ENCODE data around the gene PLVAP.

PLVAP gene

DNA sequence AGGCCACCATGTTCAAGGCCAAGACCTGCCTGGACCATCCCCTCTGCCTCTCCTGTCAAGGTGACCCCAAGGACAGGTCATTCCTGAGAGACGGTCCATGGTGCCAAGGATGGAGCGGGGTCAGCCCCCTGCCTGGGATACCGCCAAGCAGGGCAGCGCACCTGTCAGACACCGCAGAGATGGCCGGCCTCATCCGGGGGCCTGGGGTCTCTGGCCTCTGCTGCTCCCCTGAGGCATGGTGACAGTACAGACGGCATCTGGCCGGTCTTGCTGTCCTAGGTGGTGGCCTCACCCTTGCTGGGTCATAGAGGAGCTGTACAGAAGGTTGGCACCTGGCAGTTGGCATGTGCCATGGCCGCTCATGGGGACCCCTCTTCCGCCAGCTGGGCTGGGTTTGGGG is 56.7 kb downstream of the PLVAP start:
- DNase-seq: no peak

DNA sequence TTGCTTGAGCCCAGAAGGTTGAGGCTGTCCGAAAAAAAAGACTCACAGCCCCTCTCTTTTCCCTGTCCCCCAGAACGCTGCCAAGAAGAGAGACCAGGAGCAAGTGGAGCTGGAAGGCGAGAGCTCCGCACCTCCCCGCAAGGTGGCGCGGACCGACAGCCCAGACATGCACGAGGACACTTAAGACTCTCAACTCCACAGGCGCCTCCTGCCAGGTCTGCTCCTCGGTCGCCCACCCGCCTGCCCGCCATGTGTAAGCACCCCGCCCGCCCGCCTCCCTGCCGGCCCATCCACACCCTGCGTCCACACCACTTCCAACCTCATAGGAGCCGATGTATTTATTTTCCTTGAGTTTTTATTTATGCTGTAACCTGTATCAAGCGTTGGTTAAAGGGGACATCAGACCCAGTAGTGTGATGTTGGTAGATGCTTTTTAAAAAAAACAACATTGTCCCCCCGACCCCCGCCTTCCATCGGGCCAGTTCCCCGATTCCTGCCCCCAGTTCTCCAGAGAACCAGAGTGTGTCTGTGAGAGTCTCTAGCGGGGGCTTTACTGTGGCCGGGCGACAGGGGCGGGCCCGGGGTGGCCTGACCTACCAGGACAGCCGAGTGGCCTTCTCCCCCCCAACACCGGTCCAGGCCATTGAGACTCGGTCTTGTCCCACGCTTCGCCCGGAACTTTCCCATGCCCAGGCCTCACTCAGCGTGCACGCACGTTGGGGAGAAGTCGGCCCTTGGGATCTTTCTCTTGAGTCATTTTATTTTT is 57.5 kb downstream of the PLVAP start:
- DNase-seq: no peak

DNA sequence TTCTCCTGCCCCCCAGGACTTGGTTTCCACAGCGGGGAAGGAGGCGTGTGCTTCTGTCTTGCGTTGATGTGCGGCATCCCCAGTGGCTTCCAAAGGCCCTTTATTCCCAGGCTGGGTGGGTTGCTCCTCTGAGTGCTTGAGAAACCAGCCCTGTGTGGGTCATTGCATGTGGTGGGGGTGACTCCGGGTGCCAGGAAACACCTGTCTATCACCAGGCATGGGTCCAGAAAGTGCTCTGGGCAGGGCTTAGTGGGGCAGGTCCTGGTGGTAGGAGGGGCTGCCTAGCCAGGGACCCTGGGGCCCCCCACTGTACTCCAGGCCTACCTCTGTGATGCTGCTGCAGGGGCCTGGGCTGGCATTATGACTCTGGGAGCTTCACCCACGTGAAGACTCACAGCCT is 58.2 kb downstream of the PLVAP start:
- DNase-seq: no peak

DNA sequence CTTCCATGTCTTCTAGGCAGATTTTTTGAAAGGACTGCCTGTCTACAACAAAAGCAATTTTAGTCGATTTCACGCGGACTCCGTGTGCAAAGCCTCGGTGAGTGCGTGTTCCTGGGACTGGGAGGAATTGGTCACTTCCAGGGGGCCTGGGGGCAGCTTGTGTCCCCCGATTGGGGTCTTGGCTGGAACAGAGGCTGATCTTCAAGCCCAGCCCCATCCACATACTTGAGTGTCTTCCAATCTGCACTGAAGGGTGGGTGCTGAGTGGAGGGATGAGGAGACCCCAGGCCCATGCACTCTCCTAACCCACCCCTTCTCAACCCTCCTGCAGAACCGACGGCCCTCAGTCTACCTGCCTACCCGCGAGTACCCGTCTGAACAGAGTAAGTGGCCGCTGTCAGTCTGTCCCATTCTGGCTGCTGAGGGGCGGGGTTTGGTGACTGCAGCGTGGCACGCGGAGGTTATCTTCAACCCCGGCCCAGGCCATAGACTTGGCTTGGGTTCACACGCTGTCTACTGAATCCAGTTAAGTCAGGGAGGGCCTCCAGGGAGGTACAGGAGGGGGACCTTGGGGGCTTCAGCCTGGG is 63.0 kb downstream of the PLVAP start:
- DNase-seq: no peak

DNA sequence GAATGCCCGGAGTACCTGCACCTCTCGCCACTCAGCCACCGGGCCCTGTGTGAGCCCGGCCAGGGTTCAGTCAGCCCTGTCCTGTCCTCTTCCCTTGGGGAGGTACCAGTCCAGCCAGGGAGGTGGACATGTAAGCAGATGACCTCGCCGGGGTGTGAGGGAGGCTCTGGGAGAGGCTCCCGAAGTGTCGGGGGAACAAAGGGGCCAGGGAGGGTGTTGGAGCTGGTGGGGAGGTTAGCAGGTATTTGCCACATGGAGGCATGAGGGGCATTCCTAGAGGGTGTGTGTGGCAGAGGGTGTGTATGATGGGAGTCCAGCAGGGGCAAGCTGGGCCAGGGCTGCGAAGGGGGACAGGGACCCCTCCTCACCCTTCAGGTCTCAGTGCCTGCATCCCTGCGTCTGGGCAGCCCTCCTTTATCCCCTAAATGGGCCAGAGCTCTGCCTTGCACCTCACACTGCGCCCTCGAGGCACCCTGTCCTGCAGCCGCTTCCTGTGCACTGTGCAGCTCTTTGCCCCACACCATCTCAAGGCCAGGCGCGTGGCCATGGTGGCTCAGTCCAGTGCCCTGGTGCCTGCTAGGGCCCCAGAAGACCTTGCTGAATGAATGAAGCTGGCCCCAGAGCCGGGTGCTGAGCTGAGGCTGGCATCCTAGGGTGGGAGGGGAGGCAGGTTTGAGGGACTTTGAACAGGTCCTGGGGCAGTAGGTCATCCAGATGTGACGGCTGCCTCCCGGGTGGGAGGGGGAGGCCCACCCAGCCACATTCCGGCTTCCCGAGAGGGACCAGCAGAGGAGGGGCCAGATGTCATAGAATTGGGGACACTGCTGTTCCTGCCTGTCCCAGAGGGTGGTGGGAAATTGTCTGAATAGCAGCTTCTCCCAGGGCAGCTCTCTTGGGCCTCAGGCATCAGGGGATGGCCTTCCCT is 64.7 kb downstream of the PLVAP start:
- DNase-seq: no peak

DNA sequence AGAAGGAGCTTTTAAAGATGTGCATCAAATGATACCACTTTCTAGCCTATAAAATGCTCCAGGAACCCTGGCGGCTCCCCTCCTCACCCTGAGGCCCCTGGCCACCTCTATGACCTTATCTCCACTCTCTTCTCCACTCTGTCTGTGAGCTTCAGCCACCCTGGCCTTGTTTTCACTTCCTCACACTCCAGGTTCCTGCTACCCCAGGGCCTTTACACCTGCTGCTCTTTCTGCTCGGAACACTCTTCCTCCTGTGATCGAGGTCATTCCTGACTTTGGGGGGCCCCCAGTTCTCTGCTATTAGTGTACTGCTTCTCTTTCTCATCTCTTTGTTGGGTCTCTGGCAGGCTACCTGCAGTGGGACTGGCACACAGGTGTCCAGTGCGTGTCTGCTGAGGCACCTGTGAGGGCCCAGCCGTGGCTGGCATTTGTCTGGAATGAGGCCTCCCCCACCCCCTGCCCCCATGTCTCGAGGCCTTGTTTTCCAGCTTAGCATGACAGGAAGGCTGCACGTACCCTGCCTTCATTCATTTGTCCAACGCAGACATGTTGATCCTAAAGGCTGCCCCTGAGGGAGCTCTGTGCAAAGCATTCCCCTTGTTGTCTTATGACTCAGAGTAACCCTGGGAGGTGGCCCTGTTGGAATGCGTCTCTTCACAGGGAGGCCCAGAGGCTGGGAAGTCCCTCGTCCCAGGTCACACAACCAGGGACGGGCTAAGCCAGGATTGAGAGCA is 65.5 kb downstream of the PLVAP start:
- no peak for DNase-seq

DNA sequence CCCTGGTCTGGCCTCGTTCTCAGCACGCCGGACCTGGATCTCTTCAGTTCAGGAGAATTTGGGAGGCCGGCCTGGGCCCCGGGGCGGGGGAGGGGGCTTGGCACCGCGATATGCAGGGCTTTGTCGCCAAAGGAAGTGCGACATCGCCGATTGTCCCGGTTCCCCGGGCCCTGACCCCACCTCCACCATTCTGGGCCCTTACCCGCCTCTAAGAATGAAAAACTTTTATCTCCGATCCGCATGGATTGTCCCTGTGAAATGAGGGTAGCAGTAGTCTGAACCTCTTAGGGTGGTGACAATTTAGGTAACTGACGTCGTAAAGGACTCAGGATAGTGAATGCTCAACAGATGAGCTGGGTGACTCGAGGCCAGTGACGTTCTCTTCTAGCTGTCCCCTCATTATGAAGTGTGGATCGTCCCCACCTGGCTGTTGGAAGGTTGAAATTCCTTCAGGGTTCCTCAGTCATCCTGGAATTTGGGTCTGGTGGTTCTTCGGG is 67.1 kb downstream of the PLVAP start:
- no peak for DNase-seq

DNA sequence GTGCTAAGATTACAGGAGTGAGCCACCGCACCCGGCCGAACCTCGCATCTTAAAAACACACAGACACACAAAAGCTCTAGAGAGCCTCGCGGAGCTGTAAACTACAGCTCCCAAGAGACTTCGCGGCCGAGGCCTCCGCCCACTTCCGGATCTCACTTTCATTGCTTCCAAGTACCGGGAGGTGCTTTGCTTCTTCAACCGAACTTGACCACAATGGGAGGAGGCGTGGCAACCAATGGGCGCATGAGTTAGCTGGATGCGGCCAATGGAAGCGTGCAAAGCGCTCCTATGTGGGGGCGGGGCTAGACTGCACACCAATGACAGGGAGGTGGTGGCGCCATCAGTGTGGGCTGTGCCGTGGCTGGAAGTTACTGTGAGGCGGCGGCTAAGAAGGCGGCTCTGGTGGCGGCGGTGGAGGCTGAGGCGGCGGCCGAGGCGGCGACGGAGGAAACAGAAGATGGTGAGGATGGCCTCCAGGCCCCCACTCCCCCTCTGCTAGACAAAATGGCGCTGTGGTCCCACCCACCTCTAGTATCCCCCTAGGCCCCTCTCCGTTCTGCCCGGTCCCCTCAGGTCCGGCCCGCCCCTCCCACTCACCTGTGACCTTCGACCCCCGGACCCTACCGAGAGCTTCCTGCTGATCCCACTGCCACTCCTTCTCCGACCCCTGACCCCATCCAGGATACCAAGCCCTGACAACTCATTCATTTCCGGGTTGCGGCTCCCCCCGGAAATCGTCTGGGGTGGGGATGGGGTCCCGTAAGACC is 67.8 kb downstream of the PLVAP start, which contains the start of gene DDA1:
DDA1 (plus strand) TSS at position 366 of the 767 bp plus-strand sequence; CDS start at position 458, 92 bp downstream.
- DNase-seq: peak; percentile 100

DNA sequence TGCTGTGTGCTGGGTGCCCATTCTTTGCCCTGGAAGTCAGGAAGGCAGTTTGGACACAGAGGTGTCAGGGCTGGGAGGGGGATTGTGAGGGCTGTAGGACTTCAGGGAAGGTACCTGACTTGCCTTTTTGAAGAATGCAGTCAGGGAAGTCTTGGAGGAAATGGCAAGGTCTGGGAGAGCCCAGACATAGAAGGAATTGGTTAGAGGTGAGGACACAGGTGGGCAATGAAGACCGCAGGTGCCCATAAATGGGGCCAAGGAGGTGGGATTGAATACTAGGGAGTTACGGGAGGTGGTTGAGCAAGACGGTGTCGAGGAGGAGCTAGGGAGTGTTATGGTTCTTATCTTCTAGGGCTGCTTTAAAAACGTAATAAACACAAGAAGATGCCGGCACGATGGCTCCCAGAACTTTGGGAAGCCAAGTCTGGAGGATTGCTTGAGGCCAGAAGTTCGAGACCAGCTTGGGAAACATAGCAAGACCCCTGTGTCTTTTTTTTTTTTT is 69.2 kb downstream of the PLVAP start:
- DNase-seq: no peak

DNA sequence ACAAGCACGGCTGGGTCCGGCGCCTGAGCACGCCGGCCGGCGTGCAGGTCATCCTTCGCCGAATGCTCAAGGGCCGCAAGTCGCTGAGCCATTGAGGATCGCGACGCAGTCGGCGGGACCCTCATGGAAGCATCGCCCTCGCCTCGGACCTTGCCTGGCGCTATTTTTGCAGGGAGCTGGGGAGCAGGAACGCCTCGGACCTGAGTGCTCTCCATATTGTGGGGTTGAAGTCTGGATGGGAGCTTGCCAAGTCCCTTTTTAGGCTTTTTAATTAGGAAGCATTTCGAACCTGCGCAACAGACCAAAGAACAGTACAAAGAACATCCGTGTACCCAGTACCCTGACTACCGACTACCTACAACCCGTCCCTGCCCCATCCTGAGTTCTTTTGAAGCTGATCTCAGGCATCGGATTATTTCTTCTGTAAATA is 70.8 kb downstream of the PLVAP start:
- DNase-seq: no peak

DNA sequence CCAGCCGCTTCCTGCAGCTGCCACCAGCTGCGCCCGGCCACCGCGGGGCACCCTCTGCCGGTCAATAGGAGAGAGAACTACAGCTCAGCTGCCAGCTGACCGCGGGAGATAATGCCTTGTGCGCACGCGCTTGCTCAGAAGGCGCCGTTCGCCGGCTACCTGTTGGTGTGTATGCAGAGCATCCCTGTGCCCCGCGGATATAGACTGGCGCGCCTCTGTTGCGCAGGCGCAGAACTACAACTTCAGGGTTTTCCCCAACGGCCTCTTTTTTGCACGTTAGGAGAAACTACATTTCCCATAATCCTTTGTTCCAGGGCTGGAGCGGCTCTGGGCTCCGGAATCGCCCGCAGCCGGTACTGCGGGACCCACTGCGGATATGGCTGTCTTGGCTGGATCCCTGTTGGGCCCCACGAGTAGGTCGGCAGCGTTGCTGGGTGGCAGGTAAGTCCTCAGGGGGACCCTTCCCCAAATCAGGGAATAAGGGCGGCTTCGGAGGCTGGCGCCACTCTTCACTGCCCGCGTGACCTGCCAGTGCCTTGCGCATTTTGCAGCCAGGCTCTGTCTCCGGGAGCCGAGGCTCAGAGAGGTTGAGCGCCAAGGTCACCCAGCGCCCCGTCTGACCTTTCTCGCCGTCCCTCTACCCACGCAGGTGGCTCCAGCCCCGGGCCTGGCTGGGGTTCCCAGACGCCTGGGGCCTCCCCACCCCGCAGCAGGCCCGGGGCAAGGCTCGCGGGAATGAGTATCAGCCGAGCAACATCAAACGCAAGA is 71.4 kb downstream of the PLVAP start, which contains the start of gene MRPL34:
MRPL34 (plus strand) TSS at position 356 of the 768 bp plus-strand sequence; CDS start at position 377, 21 bp downstream.
- peak; percentile 97 for DNase-seq

DNA sequence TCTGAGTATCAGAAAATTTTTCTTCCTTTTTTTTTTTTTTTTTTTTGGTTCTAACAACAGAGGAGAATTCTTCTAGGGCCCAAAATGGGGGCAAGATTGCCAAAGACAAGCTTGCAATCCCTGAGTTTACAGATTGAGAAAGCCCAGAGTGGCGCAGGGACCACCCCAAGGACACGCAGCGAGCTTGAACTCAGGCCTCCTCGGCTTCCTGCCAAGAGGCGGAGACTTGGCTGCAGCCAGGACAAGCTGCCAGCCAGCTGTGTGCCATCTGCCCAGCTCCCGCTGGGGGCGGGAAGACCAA is 72.0 kb downstream of the PLVAP start:
- no peak for DNase-seq

DNA sequence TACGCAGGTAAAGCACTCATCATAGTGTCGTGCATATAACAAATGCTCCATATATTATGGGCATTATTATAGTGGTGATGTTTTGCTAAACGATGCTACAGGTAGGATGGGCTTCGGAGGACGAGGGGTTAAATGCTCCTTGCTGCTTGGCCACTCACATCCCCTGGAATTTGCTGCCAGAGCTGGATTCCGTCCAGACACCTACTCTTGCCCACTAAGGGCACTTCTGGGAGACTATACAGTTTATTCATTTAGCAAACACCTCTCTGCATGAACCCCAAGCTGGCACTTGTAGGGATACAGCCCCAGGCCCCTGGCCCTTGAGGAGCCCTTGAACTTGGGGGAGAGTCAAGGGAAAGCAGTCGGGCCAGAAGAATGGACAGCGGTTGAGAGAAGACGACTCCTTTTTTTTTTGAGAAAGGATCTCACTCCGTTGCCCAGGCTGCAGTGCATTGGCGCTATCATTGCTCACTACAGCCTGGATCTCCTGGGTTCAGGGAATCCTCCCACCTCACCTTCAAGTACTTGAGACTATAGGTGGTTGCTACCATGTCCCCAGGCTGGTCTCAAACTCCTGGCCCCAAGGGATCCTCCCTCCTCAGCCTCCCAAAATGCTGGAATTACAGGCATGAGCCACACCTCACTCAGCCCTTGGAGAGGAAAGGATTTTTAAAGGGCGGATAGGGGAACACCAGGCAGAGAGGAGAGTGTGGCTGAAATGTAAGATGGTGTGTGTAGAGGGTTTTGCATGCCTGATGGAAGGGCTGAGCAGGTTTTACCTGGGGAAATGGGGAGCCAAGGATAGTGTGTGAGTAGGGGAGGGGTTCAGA is 72.5 kb downstream of the PLVAP start:
- no peak for DNase-seq

DNA sequence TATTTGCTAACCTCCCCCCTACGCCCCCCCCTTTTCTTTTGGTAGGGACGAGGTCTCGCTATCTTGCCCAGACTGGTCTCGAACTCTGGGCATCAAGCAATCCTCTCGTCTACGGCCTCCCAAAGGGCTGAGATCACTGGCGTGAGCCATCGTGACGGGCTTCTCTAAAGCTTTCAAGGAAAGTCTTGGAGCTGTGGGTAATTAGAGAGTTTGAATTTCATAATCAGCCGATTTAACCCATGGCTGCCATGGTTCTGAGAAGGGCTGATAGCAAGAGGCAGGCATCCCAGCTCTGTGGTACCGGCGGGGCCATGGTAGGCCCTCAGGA is 73.2 kb downstream of the PLVAP start:
- no peak for DNase-seq

DNA sequence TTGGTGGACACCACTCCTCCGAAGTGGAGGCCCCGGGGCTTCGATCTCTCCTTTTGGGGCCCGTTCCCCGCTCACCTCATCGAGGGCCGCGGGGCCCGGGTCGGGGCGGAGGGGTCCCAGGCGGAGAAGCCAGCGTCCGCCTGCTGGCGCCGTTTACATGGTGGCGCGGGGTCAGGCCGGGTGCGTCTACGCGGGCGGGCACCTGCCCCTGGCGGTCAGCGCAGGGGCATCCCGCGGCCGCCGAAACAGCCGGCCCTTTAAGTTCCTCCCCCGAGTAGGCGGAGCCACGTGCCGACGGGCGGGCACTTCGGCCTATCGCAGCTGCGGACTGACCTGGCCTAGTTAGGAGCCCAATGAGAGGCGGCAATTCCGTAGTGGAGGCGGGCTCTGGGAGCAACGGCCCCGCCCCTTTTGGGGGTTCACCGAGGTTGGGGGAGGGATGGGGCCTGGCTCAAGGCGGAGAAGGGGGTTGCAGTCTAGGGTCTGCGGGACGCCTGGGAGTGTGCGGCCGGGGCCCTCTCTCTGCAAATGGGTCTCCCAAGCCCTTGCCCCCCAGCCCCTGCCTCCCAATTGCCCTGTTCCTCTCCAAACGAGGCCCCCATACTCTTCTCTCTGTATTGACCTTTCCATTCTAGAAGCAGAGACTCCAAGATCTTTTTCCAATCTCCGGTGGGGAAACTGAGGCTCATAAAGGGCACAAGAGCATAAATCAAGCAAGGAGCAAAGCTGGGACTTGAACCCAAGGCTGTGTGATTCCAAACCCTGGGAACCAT is 73.8 kb downstream of the PLVAP start, which contains the start of gene ABHD8:
ABHD8 (minus strand) TSS at position 259 of the 773 bp plus-strand sequence. CDS start 1,809 bp downstream, outside the sequence.
- DNase-seq: peak; percentile 98

DNA sequence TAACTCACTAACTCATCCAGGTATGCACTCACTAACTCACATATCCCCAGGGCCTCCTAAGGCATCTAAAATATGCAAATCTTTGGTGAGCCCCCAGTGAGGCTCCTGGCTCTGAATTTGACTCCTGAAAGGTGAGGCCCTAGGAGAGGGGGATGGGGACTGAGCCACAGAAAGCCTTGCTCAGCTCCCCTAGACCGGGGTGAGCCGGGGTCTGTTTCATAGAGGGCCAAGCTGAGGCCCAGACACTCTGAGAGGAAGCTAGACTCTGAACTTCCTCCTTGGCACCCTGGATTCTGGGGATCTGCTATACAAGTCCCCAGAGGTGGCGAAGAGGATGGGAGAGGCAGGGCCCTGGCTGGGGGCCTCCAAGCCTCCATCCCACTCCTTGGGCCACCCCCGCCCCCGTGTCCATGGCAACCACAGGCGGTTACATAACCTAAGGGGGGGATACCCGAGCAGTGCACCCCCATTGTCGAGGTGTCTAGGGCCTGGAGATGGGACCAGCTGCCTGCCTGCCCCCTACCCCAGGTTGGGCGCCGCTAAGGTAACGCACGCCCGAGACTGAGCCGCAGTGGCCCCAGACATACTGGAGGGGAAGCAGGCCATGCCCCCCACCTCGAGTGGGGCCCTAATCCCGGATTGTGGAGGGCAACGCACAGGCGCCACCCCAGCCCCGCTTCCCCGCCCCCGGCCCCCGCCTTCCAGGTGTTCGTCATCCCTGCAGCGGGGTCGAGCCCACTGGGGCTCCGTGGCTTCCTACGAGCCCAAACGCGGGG is 74.6 kb downstream of the PLVAP start:
- peak; percentile 52 for DNase-seq

Measured in suppressor macrophage treated with lipopolysaccharide for 4 hours (primary cell).